Activated CD4-positive, CD25-positive, alpha-beta regulatory T cell treated with anti-CD3 and anti-CD28 coated beads, Interleukin-2, amount 50 U/mL, for 16 hours (primary cell): ENCODE data around the gene RGS7.
"Not testable (repeated sequence)": the region's sequence is repeated elsewhere in the genome, so short reads cannot be mapped to it uniquely, and the experiment has no call there.

Source experiments
- DNase-seq: peaks from one replicate; pipeline ENCODE4 v3.0.0-alpha.2; 2020; ENCODE audit warnings: low read depth, low spot score

The RGS7 gene

GRCh38 chr1:241140670-241141069 lies 216.3 kb downstream of the RGS7 start:
- DNase-seq: no peak

GRCh38 chr1:241139047-241139446 lies 218.0 kb downstream of the RGS7 start:
- no peak for DNase-seq

- no peak for DNase-seq
Measured at GRCh38 chr1:241138248-241138647, 218.8 kb downstream of the RGS7 start.

GRCh38 chr1:241136389-241136788 lies 220.6 kb downstream of the RGS7 start:
- no peak for DNase-seq

- no peak for DNase-seq
Measured at GRCh38 chr1:241131636-241132194, 225.3 kb downstream of the RGS7 start.

GRCh38 chr1:241130881-241131280 lies 226.1 kb downstream of the RGS7 start:
- no peak for DNase-seq

GRCh38 chr1:241129207-241129960 lies 227.6 kb downstream of the RGS7 start:
- DNase-seq: no peak

GRCh38 chr1:241125286-241125685 lies 231.7 kb downstream of the RGS7 start:
- DNase-seq: no peak

GRCh38 chr1:241118049-241118448 lies 239.0 kb downstream of the RGS7 start:
- no peak for DNase-seq

GRCh38 chr1:241115784-241116183 lies 241.2 kb downstream of the RGS7 start:
- no peak for DNase-seq

GRCh38 chr1:241114699-241115233 lies 242.2 kb downstream of the RGS7 start:
- DNase-seq: no peak

GRCh38 chr1:241113557-241113956 lies 243.4 kb downstream of the RGS7 start:
- DNase-seq: no peak

GRCh38 chr1:241109039-241109438 lies 248.0 kb downstream of the RGS7 start:
- no peak for DNase-seq

- DNase-seq: no peak
Measured at GRCh38 chr1:241105147-241105546, 251.9 kb downstream of the RGS7 start.

GRCh38 chr1:241102664-241103063 lies 254.3 kb downstream of the RGS7 start:
- no peak for DNase-seq

GRCh38 chr1:241101622-241102021 lies 255.4 kb downstream of the RGS7 start:
- no peak for DNase-seq

GRCh38 chr1:241097479-241097878 lies 259.5 kb downstream of the RGS7 start:
- DNase-seq: no peak

GRCh38 chr1:241096982-241097381 lies 260.0 kb downstream of the RGS7 start:
- no peak for DNase-seq

GRCh38 chr1:241095847-241096246 lies 261.2 kb downstream of the RGS7 start:
- no peak for DNase-seq

- DNase-seq: no peak
Measured at GRCh38 chr1:241090798-241091197, 266.2 kb downstream of the RGS7 start.

GRCh38 chr1:241089066-241089465 lies 267.9 kb downstream of the RGS7 start:
- not testable (repeated sequence) for DNase-seq

- DNase-seq: not testable (repeated sequence)
Measured at GRCh38 chr1:241088075-241088474, 268.9 kb downstream of the RGS7 start.

- DNase-seq: no peak
Measured at GRCh38 chr1:241086686-241087085, 270.3 kb downstream of the RGS7 start.
